Nephron progenitor cell (in vitro differentiated cells): ENCODE measurements around the gene TPM4.

Experiments
- DNase-seq: peaks from one replicate; pipeline ENCODE4 v3.0.0; 2021
- H3K27ac Mint-ChIP-seq: 2 replicates; pipeline ENCODE4 v1.8.0; 2021; ENCODE audit warnings: mild to moderate bottlenecking, moderate library complexity, mixed read lengths
- H3K27me3 Mint-ChIP-seq: 2 replicates; pipeline ENCODE4 v1.8.0; 2021; ENCODE audit warnings: mild to moderate bottlenecking, low read depth, mixed read lengths; ENCODE audit not compliant: poor library complexity
- H3K36me3 Mint-ChIP-seq: 2 replicates; pipeline ENCODE4 v1.8.0; 2021; ENCODE audit warnings: low read depth, mixed read lengths
- H3K4me1 Mint-ChIP-seq: 2 replicates; pipeline ENCODE4 v1.8.0; 2021; ENCODE audit warnings: mixed read lengths
- H3K4me3 Mint-ChIP-seq: 2 replicates; pipeline ENCODE4 v1.8.0; 2021; ENCODE audit warnings: mild to moderate bottlenecking, moderate library complexity, mixed read lengths
- H3K9me3 Mint-ChIP-seq: 2 replicates; pipeline ENCODE4 v1.8.0; 2021; ENCODE audit warnings: mild to moderate bottlenecking, moderate library complexity, mixed read lengths
- TF ChIP-seq, protein P1 (sequence below): fragments of 200-600 bp; sonication (generic); IDR thresholded peaks from 2 replicates; pipeline ENCODE4 v1.5.0; 2021; ENCODE audit warnings: antibody characterized with exemption

Gene TPM4

DNA sequence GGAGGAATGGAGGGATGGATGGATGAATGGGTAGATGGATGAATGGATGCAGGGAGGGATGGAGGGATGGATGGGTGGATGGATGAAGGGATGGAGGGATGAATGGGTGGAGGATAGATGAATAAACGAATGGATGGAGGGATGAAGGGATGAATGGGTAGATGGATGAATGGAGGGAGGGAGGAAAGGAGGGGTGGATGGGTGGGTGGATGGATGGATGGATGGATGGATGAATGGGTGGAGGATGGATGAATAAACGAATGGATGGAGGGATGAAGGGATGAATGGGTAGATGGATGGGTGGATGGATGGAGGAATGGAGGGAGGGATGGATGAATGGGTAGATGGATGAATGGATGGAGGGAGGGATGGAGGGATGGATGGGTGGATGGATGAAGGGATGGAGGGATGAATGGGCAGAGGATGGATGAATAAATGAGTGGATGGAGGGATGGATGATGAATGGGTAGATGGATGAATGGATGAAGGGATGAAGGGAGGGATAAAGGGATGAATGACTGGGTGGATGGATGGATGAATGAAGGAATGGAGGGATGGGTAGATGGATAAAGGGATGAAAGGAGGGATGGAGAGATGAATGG is 33.0 kb upstream of the TPM4 start:
- peaks cover 5% of the 10 kb centered on the region for H3K9me3 Mint-ChIP-seq
- no peak for DNase-seq
- H3K4me1 Mint-ChIP-seq, result no peaks in the 10 kb centered on the region
- H3K36me3 Mint-ChIP-seq, result no peaks in the 10 kb centered on the region
- TF ChIP-seq, protein P1, sequence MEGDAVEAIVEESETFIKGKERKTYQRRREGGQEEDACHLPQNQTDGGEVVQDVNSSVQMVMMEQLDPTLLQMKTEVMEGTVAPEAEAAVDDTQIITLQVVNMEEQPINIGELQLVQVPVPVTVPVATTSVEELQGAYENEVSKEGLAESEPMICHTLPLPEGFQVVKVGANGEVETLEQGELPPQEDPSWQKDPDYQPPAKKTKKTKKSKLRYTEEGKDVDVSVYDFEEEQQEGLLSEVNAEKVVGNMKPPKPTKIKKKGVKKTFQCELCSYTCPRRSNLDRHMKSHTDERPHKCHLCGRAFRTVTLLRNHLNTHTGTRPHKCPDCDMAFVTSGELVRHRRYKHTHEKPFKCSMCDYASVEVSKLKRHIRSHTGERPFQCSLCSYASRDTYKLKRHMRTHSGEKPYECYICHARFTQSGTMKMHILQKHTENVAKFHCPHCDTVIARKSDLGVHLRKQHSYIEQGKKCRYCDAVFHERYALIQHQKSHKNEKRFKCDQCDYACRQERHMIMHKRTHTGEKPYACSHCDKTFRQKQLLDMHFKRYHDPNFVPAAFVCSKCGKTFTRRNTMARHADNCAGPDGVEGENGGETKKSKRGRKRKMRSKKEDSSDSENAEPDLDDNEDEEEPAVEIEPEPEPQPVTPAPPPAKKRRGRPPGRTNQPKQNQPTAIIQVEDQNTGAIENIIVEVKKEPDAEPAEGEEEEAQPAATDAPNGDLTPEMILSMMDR, result no peak
- peaks cover 45% of the 10 kb centered on the region for H3K27me3 Mint-ChIP-seq
- no peak overlapping the region for H3K27ac Mint-ChIP-seq
- no peak overlapping the region for H3K4me3 Mint-ChIP-seq

- DNase-seq, result no peak
- Mint-ChIP-seq H3K4me3 (no peak overlapping the region), H3K36me3 (no peaks in the 10 kb centered on the region), H3K4me1 (no peaks in the 10 kb centered on the region), H3K27me3 (peaks cover 46% of the 10 kb centered on the region), H3K27ac (no peak overlapping the region), H3K9me3 (peaks cover under 1% of the 10 kb centered on the region)
- TF ChIP-seq, protein P1, result no peak
Observed at GRCh38 chr19:16044746-16045145, 31.5 kb upstream of the TPM4 start.

DNA sequence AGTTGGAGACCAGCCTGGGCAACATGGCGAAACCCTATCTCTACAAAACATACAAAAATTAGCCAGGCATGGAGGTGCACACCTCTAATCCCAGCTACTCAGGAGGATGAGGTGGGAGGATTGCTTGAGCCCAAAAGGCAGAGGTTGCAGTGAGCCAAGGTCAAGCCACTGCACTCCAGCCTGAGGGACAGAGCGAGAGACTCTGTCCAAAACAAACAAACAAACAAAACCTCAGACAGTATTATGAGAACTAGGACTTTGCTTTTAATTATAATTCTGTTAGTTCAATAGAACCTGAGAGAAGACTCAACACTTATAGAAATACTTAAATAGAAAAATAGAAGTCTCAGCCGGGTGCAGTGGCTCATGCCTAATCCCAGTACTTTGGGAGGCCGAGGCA is 31.1 kb upstream of the TPM4 start:
- peaks cover 48% of the 10 kb centered on the region for H3K27me3 Mint-ChIP-seq
- H3K27ac Mint-ChIP-seq, result no peak overlapping the region
- no peaks in the 10 kb centered on the region for H3K9me3 Mint-ChIP-seq
- no peaks in the 10 kb centered on the region for H3K4me1 Mint-ChIP-seq
- DNase-seq, result no peak
- TF ChIP-seq, protein P1, result no peak
- no peaks in the 10 kb centered on the region for H3K36me3 Mint-ChIP-seq
- no peak overlapping the region for H3K4me3 Mint-ChIP-seq

DNA sequence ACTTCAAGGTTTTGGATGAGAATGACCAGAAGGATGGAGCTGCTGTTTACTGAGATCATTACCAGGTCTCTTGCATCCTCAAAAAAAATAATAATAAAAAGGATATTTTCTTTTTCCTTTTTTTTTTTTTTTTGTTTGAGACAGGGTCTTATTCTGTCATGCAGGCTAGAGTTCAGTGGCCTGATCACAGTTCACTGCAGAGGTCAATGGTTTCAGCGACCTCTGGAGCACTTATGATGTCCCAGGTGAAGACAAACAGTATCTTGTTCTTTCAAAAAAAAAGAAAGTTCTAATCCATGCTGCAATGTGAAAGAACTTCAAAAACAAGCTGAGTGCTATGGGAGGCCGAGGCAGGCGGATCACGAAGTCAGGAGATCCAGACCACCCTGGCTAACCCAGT is 30.4 kb upstream of the TPM4 start:
- Mint-ChIP-seq H3K27ac (no peak overlapping the region), H3K4me3 (no peak overlapping the region), H3K27me3 (peaks cover 48% of the 10 kb centered on the region), H3K36me3 (no peaks in the 10 kb centered on the region), H3K4me1 (no peaks in the 10 kb centered on the region), H3K9me3 (no peaks in the 10 kb centered on the region)
- TF ChIP-seq, protein P1, result no peak
- DNase-seq, result no peak

GRCh38 chr19:16048583-16048982 is 27.7 kb upstream of the TPM4 start:
- no peaks in the 10 kb centered on the region for H3K36me3 Mint-ChIP-seq
- H3K4me1 Mint-ChIP-seq, result no peaks in the 10 kb centered on the region
- H3K27me3 Mint-ChIP-seq, result peaks cover 43% of the 10 kb centered on the region
- no peak overlapping the region for H3K4me3 Mint-ChIP-seq
- DNase-seq, result no peak
- no peak overlapping the region for H3K27ac Mint-ChIP-seq
- peaks cover 9% of the 10 kb centered on the region for H3K9me3 Mint-ChIP-seq
- TF ChIP-seq, protein P1, result no peak

DNA sequence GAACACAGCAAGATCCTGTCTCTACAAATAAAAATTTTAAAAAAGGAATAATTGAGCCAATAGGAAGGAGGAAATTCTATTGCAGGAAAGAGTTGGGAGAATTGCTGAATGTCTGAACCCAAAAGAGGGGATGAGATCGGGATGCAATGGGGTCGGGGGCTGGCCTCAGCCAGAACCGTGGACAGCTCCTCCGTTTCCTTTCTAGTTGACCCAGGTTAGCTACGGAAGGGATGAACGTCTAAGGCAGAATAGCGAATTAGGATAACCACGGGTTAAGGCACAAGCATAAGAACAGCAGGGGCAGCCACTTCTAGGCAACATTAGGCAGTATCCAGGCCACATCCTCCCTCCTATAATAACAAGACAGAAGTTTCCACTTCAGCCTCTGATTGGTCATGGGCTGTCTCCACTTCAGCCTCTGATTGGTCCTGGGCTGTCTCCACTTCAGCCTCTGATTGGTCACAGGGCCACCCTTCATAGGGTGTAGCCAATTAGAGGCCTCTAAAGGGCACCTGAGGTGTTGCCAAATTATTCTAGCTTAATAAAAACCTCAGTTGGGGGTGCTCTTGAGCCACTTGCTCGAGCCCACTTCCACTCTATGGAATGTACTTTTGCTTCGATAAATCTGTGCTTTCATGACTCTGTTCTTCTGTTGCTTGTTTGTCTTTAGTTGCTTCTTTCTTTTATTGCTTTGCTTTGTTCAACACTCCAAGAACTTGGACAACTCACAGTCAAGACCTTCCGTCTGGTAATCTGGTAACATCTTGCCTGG is 24.9 kb upstream of the TPM4 start:
- TF ChIP-seq, protein P1, result no peak
- Mint-ChIP-seq H3K4me3 (no peak overlapping the region), H3K27me3 (peaks cover 40% of the 10 kb centered on the region), H3K4me1 (no peaks in the 10 kb centered on the region), H3K9me3 (peaks cover 27% of the 10 kb centered on the region), H3K36me3 (no peaks in the 10 kb centered on the region), H3K27ac (no peak overlapping the region)
- DNase-seq, result no peak
